GM18505 (cell line): ENCODE data around the gene RGS6.

Experiments used
- ATAC-seq: cut with Tn5 transposase; IDR thresholded peaks from one replicate; pipeline ENCODE4 v1.9.1; 2021; ENCODE audit not compliant: unreplicated experiment
- POLR2A ChIP-seq: IDR thresholded peaks from 4 replicates; pipeline ENCODE4 v1.6.1; 2011; ENCODE audit warnings: borderline replicate concordance; ENCODE audit not compliant: insufficient read depth, insufficient read length; ENCODE audit errors: extremely low read depth

The RGS6 gene

DNA sequence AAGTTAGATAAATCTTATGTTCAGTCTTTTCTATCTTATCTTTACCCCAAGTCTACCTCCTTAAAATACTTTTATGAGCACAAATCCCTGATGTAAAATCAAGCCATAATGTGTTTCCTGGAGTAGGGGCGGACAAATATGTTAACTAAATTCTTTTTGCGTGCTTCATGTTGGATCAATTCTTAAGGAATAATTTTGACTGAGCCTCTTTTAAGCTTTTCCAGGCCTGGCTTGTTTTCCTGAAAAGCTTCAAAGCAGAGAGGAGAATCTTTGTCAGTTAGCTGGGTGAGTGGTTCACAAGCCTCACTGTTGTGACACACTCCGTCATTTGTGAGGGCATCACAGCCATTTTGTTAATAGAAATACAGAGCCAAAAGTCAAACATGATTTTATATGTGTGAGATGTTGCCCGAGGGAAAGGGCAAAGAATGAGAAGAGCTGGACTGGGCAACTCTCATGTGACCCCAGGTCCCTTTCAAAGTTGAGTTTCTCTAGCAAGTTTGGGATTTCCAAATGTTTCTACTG, 468.9 kb downstream of the RGS6 start:
- no peak for ATAC-seq
- TF ChIP-seq POLR2A, result no peak

DNA sequence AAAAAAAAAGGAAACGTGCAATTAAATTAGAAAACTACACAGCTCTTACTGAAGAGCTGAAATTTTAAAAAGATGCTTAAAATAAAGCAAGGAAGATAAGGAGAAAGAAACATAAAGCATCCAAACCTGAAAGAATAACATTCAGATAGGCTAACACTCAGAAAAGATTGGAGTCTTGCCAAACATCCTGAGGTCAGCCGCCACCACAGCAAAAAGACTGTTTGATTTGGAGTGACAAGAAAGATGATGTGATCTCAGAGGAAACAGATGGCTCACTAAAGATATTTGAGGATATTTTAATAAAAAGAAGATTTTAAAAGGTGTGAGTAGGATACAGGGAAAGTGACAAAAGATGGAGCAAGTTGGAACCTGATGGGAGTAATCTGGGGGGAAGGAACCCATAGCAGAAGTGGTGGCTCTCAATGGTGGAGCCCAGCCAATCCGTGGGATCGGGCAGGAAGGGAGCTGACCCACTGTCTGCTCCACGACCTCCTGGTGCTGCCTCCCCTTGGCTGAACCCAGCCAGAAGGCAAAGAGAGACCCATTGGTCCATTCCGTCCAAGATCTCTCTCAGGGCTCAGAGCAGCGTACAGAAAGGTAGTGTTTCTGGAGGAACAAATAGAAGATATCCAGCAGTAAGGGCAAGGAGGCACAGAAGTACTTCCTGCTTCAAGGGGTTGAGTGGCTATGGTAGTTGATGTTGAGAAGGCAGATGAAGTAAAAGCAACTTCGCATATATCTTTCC, 469.6 kb downstream of the RGS6 start:
- TF ChIP-seq POLR2A, result no peak

DNA sequence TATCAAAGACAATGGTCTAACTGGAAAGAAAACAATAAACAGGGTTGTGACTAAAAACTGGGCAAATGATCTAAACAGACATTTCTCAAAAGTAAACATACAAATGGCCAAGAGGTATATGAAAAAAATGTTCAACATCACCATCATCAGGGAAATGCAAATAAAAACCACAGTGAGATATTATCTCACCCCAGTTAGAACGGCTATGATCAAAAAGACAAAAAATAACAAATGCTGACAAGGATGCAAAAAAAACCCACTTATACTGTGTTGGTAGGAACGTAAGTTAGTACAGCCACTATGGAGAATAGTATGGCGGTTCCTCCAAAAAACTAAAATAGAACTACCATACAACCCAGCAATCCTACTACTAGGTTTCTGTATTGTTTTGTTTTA, 470.1 kb downstream of the RGS6 start:
- ATAC-seq, result no peak
- TF ChIP-seq POLR2A, result no peak

More for the DNA sequence above, 469.6 kb downstream of the RGS6 start:
- no peak for ATAC-seq

DNA sequence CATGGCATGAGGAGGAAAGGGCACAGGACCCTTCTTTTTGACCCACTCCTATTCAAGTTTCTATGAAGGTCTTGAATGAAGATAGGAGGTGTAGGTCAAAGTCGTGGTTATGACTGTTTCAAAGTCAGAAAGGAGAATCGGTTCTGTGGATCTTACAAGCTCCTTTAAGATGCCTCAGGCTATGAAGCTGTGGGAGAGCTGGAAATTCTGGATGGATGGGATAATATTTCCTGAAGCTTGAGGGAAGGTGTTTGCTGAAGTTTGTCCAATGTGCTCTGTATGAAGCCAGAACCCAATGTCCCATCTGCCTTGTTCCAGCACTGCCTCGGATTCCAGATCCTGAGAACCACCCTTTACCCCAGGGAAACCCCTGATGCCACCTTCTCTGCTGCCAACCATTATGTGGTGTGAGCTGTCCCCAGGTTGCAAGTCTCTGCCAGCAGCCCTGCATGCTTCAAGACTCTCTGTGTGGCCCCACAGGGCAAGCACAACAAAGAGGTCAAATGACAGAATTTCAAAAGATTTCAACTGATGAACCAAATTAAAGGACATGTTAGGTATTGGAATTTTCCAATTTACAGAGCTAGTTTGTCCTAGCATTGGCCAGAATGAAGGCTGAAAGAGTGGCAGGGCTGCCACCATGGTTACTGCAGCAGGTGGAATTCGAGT, 472.0 kb downstream of the RGS6 start:
- ATAC-seq, result no peak
- no peak for TF ChIP-seq POLR2A

DNA sequence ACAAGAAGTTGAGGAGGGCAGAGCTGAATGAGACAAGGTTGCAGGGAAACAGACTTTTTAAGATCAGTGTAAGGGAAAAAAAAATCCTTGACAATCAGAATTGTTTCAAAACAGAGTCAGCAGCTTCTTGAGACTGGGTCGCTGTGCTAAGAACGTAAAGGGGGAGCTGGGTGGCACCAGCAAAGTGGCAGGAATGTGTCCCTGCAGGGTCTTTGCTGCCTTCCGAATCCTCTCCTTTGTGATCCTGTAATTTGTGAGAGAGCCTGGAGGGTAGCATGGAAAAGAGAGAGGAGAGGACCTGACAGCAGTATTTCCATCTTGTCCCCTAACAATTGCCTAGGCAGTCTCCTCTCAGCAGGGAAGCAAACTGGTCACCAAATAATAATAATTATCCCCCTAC, 472.8 kb downstream of the RGS6 start:
- ATAC-seq, result no peak
- TF ChIP-seq POLR2A, result no peak

DNA sequence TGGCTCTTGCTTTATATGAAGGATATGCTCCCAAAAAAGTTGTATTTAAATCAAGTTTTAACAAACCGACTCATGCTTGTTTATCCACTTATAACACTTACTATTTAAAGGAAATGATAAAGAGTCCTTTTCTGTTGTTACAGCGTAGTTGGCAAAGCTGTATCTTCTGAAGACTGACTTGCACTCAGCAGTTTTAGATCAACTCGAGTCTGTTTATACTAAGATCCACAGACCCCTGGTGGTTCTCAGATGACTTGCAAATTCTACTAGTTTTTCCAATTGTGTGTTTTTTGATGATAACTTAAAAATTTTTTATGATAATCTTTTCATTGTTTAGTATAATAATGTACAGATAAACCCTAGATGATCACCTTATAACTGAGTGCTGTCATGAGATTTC, 475.8 kb downstream of the RGS6 start:
- no peak for TF ChIP-seq POLR2A
- ATAC-seq, result no peak

DNA sequence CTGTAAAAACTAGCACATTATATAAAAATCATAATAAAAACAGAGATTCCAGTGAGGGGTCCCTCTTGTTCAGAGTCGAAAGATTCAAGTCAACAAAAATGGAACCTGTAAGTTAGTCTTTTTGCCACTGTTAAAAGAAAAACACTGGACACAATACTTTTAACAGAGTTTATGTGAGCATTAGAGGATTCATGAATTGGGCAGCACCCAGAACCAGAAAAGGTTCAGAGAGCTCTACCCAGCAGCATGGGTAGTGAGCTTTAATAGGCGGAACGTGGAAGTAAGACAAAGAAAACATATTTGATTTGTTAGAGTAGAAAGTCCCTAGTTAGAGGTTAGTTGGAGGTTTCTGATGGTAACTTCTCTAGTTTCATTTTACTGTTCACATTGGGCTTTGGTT, 476.8 kb downstream of the RGS6 start:
- ATAC-seq, result no peak

DNA sequence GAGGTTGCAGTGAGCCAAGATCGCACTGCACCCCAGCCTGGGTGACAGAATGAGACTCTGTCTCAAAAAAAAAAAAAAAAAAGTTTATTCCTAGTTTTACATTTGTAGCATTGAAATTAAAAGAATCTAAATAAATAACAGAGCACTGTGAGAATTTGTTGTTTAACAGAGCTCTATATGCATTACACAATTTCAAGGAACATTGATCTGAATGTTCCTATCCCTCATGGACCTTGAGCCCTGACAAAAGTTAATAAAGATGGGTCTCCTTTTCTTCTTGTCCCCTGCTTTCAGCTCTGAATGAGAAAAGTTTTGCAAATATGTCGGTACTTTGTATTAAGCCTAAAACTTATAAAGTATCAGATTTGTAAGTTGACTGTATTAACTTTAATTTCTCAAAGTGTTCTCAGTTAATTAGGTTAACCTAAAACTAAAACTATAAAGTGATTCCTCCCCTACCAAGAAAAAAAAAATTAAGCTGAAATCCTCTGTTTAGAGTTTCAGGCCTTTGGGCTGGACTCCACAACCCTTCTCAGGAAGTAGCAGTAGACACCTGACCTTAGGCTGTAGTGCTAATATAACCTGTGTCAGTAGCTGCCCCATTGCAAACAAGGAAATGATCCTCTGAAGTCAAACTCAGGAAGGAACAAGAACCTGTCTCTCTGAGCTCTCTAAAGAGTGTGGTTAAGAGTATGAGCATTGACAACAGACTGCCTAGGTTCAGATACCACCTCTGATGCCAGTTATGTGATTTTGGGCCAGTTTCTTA, 484.0 kb downstream of the RGS6 start:
- ATAC-seq, result no peak

More for the DNA sequence above, 476.8 kb downstream of the RGS6 start:
- TF ChIP-seq POLR2A, result no peak

DNA sequence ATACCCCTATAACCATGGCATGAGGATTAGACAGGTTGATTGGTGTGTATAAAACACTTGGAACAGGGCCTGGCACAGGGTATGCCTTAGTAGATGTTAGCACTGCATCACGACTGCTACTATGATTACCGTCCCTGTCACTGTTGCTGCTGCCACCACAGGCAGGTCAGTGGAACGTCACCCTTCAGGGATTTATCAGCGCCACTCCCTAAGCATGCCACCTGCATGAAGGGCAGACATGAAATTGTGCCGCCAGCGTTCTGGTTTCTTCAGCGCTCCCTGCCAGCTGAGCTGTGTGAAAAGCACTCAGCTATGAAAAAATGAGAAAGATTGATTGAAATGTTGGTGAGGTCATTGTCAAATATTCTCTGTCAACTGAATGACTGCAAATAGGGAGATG, 484.7 kb downstream of the RGS6 start:
- ATAC-seq, result no peak
- TF ChIP-seq POLR2A, result no peak

More for the DNA sequence above, 484.0 kb downstream of the RGS6 start:
- TF ChIP-seq POLR2A, result no peak

DNA sequence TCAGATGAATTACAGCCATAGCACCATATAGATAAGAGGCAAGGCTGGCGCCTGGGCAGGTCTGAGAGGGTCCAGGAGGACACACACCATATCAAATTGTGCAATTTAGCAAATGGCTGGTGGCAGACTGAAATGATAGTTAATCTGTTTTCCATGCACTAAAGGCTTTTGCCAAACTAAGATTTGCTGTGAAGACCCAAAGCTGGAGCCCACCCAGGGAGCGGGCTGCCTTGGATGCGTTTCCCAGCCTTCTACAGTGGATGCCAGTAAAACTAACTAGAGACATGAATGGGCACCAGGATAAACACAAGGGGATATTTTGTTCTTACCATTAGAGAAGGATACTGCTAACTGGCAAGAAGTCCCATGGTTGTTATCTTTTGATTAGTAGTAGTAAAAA, 486.6 kb downstream of the RGS6 start:
- no peak for ATAC-seq
- TF ChIP-seq POLR2A, result no peak

DNA sequence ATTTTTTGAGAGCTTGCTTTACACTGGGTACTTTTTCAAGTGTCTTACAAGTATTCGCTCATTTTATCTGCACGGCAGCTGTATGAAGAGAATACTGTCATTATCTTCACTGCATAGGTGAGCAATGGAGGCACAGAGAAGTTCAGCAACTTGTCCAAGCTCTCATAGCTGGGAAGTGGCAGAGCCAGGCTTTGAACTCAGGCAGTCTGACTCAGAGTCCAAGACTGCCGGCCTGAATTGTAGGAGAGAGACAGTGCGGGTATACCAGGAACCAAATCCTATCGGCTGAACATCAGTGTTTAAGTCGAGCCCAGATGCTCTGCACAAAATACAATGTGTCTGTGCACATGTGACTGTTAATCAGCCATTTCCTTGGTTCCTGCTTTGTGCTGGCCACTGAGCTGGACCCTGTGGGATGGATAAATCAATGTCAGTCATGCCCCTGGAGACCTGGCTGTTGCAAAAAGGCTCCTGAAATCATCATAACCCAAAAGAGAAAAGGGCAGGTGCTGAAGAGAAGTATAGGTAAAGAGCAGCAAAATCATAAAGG, 487.1 kb downstream of the RGS6 start:
- ATAC-seq, result no peak
- no peak for TF ChIP-seq POLR2A

DNA sequence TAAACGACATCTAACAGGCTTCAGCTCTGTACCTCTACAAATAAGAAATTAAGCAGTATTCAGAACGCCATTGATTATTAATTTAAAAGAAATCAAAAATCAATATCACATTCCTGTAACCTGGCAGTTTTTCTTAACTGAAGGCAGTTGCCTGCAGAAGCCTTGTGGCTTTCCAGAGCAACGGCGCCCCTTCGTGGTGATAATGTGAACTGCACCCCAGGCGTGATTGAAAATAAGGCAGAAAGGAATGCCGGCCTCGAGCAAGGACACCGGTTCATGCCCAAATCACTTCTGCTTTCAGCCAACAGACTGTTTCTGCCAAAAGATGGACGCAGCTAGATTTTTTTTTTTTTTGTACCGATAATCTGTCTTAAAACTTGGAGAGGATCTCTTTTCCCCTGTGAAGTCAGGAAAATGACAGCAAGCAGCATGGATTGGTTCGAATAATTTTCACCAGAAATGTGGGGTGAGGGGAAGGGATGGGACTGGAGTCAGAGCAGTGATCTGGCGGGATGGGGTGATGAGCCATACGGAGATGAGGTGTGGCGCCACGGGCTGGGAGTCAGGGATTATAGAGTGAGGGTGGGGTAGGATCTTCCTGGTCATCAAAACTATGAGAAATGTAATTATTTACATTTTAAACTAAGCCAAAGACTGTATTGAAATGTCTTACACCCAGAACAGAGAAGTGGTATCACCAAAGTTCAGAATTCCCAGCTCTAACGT, 488.7 kb downstream of the RGS6 start:
- ATAC-seq, result no peak
- TF ChIP-seq POLR2A, result no peak
